HG02885 (cell line): ENCODE results near the gene SLC22A8.
"Not testable (repeated sequence)": the region's sequence is repeated elsewhere in the genome, so short reads cannot be mapped to it uniquely, and the experiment has no call there.

Experiments used
- ATAC-seq: cut with Tn5 transposase; IDR thresholded peaks from one replicate; pipeline ENCODE4 v1.9.1; 2021; ENCODE audit warnings: mild to moderate bottlenecking; ENCODE audit not compliant: unreplicated experiment, poor library complexity

Gene SLC22A8

DNA sequence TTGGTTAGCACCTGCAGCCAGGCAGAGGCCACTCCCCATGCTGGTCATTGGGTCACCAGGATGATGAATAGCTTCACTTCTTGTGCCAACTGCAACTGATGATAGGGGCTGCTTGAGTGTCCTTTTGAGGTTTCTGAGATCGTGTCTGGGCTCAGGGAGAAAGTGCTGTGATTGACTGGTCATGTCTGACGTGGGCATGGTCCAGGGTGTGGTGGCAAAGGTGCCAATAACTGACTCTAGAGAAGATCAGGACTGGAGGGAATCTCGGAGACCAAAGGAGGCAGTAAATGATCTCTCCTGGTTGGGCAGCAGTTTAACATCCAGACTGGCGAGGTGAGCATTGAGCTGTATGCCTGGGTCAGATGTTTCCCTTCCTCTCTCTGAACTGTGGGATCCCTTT lies 20.9 kb downstream of the SLC22A8 start:
- ATAC-seq = no peak

DNA sequence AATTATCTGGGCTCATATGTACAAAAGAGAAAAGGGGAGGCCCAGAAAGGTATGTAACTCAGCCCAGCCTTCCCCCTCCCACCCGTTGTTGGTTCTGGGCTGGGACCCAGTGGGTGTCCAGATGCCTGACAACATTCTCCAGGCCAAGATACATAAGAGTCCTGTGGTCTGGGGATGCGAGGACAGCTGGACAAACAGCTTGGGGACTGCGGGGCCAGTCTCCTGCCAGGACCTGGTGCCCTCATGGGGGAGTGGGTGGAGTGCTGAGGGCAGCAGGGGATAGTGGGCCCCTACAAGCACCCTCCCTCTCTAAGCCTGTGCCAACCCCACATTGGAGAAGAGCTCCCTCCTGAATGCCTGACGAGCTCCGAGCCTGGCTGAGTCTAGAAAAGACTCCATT lies 27.4 kb downstream of the SLC22A8 start:
- no peak for ATAC-seq

DNA sequence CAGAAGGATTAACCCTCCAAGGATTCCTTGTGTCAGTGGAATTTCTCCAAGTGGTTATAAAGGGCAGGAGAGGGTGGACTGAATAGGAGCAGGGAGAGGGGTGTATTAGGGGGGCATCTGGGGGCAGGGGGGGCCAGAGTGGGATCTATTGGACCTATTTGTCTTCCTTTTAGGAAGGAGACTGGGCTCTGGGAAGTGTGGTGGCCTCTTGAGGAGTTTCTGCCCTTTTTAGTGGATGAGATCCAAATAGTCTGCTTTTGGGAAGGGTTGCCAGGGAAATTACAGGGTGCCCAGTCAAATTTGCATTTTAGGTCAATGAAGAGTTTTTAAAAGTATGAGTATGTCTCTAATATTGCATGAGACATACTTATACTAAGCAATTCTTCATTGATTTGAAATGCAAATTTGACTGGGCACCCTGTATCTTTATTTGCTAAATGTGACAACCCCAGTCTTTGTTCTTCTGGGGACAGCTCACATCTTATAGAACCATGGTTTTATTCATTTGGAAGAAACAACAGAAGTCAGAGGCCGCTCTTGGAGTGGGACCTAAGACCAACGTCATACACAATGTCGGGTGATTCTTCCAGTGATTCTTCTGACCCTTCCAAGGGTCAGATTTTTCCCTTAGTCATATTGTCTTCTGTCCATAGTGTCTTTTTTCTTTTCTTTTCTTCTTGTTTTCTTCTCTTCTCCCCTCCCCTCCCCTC lies 30.4 kb downstream of the SLC22A8 start:
- no peak for ATAC-seq

DNA sequence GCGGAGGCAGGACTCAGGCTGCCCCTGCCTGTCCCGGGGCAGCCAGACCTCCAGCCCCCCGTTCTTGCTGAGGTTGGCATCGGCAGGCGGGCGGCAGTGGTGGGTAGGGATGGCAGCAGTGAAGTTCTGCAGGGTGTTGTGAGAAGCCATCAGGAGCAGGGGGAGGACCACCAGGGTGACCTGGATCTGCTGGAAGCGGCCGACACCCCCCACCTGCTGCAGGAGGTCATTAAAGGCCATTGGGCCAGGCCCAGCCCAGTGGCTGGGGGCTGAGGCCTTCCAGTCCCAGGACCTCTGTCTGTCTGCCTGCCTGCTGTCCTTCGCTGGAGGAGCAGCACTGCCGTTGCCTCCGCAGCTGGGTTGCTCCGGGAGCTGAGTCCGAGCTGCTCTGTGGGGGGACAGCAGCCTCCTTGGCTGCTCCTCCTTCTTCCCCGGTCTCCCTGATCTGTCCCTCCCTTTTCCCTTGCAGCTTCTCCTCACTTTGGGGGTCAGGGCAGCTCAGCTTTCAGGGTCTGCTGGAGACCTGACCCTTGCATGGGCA lies 31.1 kb downstream of the SLC22A8 start, which contains the start of gene SLC22A6:
SLC22A6 (minus strand) TSS at position 517 of the 541 bp plus-strand sequence; CDS start at position 240, 277 bp downstream.
- ATAC-seq = no peak

DNA sequence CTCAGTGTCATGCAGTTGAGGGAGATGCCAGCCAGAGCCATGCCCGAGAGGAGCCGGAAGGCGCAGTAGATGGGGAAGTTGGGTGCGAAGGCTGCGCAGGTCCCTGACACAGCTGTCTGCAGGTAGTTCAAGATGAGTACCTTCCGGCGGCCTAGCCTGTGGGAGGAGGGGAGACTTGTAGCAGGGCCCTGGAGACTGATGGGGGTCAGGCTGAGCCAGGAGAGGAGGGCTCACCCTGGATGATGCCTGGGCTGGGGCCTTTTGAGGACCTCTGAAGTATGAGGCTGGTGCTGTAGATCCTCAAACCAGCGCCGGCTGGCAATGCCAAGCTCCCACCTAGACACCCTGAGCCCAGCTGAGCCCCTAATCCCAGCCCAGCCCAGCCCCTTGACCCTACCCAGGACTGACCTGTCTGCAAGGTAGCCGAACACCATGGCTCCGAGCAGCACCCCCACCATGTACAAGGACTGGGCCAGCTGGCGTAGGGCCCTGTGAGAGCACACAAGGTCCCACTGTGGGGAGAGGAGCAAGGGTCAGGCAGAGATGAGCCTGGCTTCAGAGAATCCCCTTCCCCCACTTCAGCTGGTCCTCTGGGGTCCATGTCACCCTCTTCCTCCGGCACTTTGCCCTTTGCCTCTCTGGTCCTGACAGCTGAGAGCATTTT lies 32.0 kb downstream of the SLC22A8 start:
- ATAC-seq = no peak

DNA sequence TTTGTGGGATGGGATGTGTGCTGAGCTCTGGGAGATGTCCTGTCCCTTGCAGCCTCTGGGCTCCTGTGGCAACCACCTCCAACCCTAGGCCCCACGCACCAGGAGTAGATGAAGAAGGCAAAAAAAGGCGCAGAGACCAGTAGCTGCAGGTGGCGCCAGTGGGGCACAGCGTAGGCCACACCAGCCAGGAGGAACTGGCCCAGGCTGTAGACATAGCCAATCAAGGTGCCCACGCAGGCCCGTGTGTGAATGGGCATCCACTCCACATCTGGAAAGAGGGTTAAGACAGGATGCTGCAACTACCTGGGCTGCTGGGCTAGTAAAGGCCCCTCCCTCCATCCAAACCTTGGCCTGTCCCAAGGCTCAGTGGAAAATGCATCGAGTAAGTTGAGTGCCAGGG lies 33.9 kb downstream of the SLC22A8 start:
- ATAC-seq = no peak

DNA sequence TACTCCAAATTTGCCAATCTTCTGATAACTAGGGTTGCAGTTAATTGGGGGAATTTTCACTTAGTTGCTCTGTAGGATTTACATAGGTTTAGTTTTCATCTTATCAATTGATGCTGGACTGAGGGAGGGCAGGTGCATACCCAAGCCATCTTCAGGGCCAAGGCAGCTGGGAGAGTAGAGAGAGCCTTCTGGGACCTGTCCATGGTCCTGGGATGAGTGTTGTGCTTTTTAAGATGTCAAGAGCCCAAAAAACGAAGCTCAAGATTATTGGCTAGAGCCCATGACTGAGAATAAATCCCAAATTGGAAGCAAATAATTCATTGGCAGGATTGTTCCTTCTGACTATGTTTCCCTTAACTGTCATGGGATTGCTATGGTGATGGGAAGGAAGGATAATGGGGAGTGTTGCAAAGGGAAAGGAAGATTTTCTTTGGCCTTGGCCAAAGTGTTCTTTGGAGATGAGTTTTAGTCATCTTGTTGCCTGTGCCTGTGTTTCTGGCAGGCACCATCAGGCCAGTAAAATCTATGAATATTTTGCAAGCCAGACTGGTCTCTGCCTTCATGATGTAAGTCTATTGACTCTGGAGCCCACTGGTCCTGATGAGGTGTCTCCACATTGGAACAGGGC lies 35.4 kb downstream of the SLC22A8 start:
- ATAC-seq = no peak

DNA sequence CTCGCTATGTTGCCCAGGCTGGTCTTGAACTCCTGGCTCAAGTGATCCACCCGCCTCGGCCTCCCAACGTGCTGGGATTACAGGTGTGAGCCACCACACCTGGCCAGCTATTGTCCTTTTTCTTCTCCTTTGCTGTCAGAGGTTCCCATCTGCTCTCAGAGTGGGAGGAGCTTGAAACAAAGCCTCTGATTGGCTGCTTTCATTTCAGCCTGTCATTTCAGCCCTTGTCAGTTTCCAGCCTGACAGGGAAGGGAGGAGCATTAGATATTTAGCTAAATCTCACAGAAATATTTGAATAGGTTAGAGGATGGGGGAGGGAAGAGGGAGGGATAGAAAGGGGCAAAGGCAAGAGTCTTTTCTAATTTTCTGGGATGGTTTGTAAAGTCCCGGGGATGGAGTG lies 39.5 kb downstream of the SLC22A8 start:
- ATAC-seq = no peak

DNA sequence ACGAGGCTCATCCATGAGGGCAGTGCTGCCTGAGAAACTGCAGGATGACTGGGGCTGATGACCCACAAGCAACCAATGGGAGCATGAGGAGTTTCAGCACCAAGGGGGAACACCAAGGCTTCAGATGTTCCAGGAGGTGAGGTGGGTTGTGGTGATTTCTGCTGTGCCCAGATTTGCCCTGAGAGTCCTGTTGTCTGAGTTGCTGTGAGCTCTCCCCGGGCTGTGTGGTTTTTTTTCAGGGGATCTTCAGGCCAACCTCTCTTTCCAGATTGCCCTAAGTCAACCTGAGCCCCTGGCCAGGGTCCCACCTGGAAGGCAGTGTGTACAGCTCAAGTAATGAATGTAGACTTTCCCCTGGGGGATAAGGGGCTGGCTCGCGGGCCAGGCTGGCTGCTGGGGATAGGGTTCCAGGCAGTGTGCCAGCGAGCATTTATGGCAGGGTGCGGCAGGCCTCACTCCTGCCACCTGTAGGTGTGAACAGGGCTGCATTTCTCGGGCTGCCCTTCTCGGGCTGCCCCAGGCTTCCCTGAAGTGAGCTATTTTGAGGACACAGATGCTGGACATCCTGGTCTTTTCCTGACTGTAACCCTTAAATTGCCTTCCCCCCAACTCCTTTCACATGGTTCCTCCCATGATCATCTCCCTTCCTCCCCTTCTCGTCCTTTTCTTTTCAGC lies 40.7 kb downstream of the SLC22A8 start:
- ATAC-seq = no peak

DNA sequence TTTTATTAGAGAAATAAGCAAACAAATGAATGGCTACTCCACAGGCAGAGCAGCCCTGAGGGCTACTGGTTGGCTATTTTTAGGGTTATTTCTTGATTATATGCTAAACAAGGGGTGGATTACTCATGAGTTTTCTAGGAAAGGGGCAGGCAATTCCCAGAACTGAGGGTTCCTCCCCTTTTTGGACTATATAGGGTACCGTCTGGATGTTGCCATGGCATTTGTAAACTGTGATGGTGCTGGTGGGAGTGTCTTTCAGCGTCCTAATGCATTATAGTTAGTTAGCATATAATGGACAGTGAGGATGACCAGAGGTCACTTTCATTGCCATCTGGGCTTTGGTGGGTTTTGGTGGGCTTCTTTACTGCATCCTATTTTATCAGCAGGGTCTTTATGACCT lies 50.1 kb downstream of the SLC22A8 start:
- no peak for ATAC-seq

DNA sequence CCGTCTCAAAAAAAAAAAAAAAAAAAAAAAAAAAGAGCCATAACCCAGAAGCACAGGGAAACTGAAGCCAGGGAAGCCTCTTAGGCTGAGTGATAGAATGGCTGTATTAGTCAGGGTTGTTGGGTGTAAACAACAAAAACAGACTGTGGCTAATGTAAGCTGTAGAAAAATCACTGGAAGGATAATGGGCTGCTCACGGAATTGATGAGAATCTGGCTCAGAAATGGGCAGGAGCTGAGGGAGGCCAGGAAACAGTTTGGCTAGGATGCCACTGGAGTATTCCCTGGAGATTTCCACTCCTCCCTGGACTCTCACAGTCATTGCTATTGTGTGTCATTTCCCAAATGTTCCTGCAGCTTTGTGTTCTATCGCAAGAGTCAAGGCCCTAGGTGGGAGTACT lies 53.2 kb downstream of the SLC22A8 start:
- no peak for ATAC-seq

DNA sequence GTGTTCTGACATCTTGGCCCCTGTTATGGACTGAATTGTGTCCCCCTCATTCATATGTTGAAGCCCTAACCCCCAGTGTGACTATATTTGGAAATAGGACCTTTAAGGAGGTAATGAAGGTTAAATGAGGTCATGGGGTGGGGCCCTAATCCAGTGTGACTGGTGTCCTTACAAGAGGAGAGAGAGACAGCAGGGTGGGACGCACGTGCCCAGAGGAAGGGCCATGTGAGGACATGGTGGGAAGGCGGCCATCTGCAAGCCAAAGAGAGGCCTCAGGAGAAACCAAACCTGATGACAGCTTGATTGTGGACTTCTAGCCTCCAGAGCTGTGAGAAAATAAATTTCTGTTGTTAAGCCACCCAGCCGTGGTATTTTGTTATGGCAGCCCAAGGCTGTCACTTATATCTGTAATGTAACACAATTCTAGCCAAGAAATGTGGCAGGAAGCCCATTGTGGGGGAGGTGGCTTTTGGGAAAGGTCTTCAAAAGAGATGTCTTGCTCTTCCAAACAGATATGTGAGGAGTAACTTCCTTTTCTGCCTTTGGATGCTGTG lies 54.5 kb downstream of the SLC22A8 start:
- no peak for ATAC-seq

DNA sequence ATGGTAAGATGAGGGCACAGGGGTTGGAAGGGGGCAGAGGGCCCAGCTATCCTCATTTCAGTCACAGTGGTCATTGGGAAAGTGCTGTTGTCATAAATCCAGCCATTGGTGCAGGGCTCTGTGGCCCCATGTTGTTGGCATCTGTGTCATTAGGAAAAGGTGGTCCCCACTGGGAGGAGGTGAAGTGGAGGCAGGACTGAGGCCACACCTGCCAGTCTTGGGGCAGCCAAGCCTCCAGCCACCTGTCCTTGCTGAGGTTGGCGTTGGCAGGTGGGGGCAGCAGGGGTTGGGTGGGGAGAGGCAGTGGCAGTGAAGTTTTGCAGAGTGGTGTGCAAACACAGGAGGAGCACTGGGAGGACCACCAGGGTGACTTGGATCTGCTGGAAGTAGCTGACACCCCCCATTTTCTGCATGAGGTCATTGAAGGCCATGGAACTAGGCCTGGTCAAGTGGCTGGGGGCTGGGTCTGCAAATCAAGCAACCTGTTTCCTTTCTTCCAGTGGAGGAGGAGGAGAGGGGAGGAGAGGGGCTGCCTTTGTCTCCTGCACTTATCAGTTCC lies 56.1 kb downstream of the SLC22A8 start:
- ATAC-seq = no peak

DNA sequence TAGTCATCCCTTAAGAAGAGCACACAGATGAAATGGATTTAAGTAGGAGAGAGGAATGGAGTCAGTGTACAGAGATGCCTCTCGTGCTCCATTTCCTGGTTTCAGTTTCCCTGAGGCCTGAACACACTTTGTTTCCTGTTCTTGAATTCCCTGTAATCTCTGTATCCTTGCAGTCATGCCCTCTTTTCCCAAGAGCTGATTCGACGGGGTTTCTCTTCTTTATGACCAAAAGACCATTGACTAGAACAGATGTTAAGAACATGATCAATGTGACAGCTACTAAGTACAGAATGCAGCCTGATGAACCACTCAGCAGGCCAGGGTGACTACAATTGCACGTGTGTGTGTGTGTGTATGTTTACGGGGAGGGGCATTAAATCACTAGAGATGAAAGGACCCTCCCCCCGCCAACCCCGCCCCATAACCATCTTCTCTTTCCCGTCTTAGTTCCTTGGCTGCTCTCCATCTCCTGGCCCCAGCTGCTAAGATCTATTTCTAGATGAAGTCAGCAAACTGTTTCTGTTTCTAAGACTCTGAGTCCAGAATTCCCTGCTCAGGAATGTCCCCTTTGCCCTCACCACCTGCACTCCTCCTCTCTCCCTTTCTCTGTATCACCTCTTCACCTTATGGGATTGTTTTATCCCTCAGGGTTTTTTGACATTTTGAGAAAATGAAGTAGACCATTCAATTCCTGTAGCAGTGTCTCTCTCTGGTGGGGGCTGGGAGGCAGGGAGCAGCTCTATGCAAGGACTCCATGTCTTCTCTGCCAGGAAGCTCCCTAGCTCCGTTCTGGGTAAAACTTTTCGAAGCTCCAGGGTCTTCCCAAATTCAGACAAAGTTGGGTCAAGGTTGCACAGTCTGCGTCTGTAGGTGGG lies 56.9 kb downstream of the SLC22A8 start:
- no peak for ATAC-seq

DNA sequence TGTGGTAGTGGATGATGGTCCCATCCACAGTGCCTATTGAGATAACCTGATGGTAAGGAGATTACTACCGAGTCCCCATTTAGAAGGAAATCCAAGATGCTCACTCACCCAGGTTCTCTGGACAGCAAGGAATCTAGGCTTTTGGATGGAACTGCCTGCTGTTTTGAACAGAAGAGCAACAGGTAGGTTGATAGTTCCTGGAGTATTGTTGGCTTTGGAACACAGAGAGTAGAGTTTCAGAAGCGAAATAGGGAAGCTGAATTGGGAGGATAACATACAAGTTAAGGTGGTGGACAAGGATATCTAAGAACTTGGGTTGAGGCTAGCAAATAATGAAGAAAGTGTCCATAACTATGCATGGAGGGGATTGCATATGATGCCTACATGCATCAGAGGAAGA lies 58.5 kb downstream of the SLC22A8 start:
- no peak for ATAC-seq

DNA sequence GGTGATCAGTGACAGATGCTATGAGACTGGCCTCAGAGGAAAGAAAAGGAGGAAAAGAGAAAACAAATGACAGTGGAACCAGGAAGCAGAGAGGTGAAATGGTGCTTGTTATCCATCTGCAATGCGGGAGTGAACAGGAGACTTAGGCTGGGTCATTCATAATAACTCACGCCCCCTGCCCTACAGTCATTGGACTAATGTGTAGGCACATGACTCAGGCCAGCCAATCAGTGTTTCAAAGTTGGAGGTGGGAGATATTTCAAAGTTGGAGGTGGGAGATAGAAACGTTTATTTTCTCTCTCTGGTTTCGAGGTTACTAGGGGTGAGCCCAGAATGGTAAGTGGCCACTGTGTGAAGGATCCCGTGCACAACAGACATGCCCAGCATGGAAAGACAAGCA lies 61.2 kb downstream of the SLC22A8 start:
- no peak for ATAC-seq

DNA sequence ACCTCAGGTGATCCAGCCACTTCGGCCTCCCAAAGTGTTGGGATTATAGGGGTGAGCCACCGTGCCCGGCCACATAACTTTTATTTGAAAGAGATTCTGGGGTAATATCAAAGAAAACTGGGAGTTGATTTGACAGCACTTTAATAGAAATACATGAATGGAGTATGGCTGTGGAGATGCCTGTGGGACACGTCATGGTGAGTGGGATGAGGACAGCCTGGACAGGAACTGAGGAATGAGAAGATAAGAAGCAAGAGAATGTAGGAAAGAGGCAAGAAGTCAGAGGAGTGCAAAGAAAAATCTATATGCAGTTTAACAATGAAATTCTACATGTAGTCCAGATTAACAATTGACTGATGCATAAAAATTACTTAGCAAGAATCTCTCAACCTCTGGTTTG lies 61.8 kb downstream of the SLC22A8 start:
- no peak for ATAC-seq

DNA sequence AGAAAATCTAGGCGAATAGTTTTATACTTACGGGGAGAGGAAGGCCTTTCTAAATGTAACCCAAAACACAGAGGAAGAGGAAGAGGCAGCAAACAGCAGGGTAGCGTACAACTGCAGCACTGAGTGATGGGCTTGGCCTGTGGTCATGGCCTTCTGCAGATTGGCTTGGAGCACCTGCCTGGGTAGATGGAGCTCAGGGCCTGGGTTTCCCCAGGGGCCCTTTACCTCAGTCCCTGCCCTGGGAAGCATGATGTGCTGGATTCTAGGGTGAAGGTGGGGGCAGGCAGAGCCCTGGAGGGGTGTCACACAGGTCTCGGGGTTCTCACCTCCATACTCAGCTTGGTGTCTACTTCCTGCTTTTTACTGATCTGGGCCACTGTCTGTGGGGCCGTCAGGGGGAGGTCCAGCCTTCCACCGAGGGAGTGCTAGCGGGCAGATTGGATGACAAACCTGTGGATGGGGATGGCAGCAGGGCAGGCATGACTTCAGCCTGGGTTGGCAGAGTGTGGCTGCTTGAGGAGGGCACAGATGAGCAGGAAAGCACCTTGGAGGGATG lies 66.8 kb downstream of the SLC22A8 start:
- ATAC-seq = no peak

DNA sequence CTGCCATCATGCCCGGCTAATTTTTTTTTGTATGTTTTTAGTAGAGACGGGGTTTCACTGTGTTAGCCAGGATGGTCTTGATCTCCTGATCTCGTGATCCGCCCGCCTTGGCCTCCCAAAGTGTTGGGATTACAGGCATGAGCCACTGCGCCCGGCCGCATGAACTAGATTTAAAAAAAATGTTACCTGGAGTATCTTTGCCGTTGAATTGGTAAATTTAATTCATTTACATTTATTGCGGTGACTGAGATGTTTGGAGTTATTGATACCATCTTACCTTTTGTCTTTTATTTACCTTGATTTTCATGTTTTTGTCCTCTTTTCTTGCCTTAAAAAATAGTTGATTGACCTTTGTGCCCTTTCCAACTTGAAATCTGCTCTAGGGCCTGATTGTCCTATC lies 70.1 kb downstream of the SLC22A8 start:
- ATAC-seq = not testable (repeated sequence)
